ENCODE measurements around the gene CBFA2T2.
"Not testable (repeated sequence)": the region's sequence is repeated elsewhere in the genome, so short reads cannot be mapped to it uniquely, and the experiment has no call there.

The CBFA2T2 gene

DNA sequence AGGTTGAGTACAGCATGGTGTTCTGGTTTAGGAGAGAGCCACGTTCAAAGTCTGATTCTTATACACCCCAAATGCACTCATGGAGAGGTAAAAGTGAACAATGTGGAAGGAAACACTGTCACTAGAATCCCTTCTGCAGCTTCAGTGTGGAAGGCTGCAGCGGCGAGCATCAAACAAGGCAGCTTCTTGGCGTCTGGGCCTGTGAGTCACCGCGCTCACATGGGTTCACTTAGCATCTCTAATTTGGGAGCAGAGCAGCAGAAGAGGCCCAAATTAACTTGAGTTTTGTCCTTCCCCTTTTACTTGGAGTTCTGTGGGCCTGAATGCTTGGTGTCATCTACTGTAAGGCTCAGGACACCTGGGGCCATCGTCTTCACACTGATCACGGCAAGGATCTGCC is 207.2 kb downstream of the CBFA2T2 start:
- no peak for DNase-seq (ENCODE audit: low spot score)

DNA sequence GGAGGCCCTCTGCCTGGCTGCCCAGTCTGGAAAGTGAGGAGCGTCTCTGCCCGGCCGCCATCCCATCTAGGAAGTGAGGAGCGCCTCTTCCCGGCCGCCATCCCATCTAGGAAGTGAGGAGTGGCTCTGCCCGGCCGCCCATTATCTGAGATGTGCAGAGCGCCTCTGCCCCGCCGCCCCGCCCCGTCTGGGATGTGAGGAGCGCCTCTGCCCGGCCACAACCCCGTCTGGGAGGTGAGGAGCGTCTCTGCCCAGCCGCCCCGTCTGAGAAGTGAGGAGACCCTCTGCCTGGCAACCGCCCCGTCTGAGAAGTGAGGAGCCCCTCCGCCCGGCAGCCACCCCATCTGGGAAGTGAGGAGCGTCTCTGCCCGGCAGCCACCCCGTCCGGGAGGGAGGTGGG is 209.1 kb downstream of the CBFA2T2 start:
- not testable (repeated sequence) for DNase-seq (ENCODE audit: low spot score)
